T-helper 1 cell treated with Interleukin-12 subunit alpha and Interleukin-12 subunit beta and Interleukin-4 antibody, amounts not matched to agents 30 ng/mL and 1 ng/mL, for 36 hours (primary cell): ENCODE results near the gene TOR4A. TPM values are rescaled to one million over a fixed set of nuclear protein-coding genes. Genes with fewer than 3 reads are reported as not detected.

Experiments
- intact Hi-C: fragments of 100-400 bp; cut with micrococcal nuclease; formaldehyde crosslinking; loops from one replicate; pipeline ENCODE4 v1.15.1; 2024
- total RNA-seq: library from RNA; stranded (reverse); gene quantifications from 2 replicates; pipeline ENCODE4 v1.2.3, GENCODE V29; 2022

TOR4A gene
- total RNA-seq, 1 donor from 2014 or later, result 16.8 TPM

DNA sequence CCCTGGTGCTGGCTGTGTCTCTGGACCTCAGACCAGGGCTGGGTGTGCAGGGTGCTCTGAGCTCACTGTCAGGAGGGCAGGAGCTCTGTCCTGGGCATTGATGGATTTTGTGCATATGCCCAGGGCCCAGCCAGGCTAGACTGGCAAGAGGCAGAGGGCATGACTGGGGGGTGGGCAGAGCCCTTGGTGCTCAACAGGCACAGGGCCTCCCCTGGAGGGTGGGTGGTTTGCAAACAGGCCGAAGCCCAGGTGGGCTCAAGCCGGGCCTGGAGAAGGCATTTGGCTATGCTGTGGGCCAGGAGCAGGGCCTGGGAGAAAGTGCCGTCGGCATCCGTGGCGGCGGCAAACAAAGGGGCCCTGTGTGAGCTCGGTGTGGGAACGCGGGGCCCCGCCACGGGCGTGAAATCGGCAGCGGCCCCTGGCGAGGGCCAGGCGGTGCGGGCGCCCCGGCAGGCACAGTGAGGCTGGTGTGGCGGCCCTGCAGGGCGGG lies 26.4 kb downstream of the TOR4A start:
- intact Hi-C loops, result loop anchor here (2.0 to 5.0 kb wide), 2 partner anchors 23 to 303 kb away; partner anchors contain the start of gene ARRDC1

DNA sequence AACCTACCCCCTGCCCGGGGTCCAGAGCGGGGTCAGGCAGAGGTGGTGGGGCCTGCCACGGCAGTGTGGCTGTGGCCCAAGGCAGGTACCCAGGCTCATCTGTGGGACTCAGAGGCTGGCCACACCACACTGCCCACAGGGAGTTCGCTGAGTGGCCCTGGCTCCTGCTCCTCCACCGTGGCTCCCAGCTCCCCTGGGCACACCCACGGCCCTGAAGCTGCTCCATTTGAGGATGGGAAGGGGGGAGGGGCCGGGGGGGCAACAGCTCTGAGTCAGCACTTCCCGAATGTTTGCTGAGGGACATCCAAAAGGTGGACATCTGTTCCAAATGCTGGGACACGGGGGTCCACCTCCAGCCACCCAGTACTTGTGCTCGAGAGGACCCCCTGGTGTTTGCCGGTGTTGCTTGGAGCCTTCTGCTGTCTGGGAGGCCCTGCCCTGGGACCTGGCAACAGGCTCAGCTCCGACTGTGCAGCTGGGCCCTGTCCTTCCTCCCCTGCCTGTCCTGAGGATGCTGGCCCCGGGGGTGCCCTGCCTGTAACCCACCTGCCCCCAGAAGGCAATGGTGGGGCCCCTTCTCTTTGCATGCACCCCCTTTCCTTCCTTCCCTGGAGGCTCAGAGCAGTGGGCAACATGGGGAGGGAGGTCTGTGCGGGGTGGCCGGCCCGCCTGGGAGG lies 27.0 kb downstream of the TOR4A start:
- intact Hi-C loops, result loop anchor here (5.0 kb wide), 1 partner anchor 303 kb away; the partner anchor contains the start of gene ARRDC1

DNA sequence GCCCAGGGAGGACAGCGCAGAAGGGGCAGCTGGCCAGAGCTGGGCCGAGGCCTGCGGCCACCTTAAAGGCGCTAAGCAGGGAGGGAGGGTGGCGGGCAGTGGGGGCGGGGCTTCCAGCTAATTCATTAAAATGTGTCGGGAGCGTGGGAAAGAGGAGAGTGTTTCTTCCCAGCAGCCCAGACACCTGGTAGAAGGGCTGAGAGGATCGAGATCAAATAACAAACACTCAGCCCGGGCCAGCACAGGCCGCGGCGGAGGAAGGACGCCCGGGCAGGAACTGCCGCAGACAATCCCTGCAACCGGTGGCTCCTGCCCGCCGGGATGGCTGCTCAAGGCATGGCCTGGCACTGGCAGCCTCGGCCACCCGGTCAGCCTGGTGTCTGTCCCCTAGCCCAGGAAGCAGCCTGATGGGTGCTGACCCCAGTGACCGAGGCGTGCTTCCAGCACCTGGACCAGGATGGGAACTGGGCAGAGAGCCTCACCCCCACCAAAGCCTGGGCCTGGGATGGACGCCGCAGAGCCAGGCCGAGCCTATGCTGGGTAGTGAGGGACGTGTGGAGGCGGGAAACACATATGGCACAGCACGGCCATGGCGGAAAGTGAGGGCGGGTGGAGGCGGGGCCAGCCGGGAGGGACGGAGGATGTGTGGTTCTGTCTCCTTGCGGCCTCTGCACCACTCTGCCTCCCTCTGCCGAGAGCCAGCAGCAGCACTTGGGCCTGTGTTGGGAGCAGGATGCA lies 27.7 kb downstream of the TOR4A start:
- intact Hi-C loops, result no loop called here

DNA sequence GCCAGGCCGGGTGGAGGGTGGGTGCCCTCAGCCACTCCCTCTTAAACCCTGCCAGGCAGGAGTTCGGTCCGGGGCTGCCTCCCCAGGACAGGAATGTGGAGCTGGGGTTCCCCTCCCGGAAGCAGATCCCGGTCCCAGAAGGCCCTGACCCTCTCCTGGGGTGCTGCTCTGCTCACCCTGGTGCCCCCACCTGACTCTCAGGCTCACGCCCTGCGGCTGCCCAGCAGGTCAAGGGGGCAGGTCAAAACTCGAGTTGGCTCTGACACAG lies 28.2 kb downstream of the TOR4A start:
- intact Hi-C loops, result no loop called here

DNA sequence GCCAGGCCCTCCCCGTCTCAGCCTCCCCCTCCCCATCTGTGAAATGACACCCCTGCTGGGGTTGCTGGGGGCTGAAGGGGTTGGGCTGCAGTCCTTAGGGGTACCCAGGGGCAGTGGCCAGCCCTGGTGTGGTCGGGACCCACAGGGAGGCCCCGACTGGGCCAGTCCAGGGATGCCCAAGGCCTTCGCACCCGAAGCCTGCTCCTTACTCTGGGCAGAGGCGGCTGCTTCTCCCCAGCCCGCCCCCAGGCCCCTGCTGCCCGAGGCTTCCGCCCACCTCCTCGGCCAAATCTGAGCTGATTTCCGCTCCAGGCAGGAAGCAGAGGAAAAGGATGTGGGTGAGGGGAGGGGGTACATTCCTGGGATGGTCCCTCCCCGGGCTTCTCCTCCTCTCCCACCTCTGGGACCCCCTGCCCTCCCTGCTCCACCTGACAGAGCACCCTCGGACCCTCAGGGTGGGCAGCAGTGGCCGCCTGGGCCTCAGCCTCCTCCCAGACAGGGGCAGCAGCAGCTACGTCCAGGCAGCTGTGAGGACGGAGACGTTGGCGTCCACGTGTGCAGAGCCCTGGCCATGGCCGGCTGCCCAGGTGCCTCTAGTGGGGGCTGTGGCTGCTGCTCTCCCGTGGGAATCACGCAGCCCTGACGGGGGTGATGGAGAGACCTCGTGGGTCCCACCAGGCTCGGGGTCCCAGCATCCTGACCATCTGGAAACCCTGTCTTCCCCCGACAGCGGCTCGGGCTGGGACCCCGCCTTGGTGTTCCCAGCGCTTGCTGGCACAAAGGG lies 28.7 kb downstream of the TOR4A start:
- intact Hi-C loops, result no loop called here

DNA sequence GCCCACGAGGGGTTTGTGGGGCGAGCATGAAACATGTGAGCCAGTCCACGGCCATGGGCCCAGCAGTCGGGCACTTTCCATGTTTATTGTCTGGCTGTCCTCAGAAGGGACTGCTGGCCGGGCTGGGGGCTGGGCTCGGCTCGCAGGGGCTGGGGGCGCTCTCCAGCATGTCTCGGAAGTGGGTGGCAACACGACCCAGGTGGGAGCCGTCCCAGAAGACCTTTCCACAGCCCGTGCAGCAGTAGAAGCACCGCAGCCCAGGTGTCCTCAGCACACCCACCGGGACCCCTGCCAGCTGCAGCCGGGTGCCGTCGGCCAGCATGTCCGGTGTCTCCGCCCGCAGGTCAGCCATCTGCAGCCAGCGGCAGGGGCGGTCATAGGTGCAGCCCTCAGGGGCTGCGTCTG lies 29.3 kb downstream of the TOR4A start:
- intact Hi-C loops, result no loop called here

DNA sequence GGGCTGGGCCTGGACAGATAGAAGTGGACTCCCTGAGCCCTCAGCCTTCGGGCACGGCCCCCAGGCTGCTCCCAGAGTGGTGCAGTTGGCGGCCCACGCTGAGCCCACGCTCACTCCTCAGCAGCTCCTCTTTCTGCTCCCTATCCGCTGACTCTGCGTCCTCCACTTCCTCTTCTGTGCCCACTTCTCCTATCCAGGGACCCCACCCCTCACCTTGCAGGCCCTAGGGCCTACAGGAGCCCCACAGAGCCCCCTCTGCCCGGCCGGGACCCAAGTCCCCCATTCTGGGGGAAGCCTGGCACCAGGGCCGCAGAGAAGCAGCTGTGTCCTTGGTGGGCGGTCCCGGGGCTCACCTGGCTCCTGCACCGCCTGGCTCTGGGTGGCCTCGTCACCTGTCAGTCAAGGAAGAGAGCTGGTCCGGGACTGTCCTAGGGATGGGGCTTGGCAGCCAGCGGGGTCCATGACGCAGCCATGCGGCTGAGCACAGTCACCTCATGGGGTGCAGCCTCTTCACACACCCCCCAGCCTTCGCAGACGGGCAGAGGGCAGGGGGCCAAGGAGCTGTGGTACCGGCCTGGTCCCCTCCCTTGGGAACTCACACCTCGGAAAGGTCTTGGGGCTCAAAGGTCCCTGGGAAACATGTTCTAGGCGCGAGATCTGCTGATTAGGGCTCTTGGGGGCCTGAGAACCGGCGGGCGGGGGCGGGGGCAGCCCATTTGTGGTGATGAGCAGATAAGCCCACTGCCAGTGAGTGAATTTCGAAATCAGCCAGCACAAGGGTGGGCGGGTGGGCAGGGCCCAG lies 29.9 kb downstream of the TOR4A start:
- intact Hi-C loops, result no loop called here

DNA sequence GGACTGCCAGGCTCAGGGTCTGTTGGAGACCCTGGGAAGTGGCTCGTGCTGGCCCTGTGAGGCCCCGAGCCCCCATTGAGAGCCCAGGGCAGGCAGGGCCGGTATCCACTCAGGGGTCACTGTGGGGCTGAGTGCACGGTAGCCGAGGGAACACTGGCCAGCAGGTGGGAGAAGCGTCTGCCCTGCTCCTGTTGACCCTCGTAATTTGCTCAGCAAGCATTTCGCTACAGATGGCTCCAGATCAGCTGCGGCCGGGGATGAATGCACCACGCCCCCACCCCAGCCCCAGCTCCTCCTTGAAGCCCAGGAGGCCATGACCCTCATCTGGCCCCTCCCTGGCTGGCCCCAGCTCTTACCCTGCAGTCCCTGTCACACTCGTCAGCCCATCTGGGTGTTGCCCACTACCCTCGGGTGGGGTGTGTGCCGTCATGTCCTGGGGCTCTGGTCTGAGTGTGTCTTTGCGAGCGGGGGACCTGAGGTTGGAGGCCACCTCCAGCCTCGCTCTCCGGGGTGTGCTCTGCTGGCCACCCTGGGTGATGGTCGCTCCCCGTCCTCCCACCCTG lies 30.6 kb downstream of the TOR4A start:
- intact Hi-C loops, result no loop called here

DNA sequence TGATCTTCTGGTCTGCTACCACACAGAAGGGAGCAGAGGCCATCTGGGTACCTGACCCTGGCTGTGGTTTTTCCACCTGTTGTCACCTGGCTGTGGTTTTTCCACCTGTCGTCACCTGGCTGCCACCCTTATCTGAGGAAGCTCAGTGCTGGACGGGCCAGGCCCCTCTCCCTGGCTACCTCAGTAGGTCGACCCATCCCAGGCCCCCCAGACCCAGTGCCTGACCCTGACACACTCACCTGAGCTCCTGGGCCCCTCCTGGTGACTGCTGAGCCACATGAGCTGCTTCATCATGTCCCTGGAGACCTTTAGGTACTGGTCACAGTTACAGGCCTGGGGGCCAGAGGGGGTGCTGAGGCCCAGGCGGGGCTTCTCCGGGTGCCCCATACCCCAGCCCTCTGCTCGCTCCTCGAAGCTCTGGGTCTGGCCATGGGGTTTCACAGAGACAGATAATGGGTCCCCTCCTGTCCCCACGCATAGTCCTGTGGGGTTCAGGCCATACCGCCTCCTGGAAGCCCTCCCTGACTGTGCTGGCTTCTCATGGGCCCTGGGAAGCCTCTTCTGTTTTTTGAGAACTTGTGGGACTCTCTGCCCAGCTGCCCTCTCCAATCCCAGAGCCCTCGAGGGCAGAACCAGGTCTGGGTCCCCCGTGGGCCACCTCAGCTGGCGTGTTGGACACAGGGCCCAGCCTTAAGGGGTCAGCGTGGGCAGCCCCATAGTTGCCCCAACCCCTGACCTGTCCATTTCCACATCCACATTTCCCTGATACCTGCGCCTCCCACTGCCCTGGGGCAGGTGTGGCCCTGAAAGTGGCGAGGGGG lies 32.1 kb downstream of the TOR4A start:
- intact Hi-C loops, result loop anchor here (2.0 kb wide), 1 partner anchor 17 kb away; no protein-coding TSS in a partner anchor

DNA sequence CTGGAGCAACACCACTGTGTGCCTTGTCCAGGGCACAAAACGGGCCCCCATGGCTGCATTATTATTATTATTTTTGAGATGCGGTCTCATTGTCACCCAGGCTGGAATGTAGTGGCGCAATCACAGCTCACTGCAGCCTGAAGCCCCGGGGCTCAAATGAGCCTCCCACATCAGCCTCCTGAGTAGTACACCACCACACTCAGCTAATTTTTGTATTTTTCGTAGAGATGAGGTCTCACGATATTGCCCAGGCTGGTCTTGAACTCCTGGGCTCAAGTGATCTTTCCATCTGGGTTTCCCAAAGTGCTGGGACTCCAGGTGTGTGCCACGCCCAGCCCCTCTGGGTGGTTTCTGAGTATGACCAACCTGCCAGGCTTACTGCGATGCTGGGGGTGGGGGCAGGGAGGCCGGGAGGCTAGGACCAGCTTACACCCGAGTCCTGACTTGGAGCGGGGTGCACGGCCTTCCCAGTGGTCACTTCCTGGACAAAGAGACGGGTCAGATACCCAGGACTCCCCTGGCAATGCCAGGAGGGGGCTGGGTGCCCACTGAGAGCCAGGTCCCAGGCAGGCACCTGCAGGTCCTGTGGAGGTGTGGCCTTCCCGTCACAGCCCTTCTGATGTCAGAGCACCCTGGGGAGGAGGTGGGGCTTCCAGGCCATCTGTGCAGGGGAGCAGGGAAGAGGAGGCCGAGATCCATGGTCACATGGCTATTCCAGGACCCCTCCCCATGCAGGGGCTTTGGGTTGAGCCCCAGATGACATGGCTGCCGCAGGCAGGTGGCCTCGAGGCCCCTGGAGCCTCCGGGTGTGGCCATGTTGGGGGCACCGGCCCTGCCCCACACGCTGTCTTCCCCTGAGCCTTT lies 32.9 kb downstream of the TOR4A start:
- intact Hi-C loops, result loop anchor here (2.0 kb wide), 1 partner anchor 16 kb away; no protein-coding TSS in a partner anchor

DNA sequence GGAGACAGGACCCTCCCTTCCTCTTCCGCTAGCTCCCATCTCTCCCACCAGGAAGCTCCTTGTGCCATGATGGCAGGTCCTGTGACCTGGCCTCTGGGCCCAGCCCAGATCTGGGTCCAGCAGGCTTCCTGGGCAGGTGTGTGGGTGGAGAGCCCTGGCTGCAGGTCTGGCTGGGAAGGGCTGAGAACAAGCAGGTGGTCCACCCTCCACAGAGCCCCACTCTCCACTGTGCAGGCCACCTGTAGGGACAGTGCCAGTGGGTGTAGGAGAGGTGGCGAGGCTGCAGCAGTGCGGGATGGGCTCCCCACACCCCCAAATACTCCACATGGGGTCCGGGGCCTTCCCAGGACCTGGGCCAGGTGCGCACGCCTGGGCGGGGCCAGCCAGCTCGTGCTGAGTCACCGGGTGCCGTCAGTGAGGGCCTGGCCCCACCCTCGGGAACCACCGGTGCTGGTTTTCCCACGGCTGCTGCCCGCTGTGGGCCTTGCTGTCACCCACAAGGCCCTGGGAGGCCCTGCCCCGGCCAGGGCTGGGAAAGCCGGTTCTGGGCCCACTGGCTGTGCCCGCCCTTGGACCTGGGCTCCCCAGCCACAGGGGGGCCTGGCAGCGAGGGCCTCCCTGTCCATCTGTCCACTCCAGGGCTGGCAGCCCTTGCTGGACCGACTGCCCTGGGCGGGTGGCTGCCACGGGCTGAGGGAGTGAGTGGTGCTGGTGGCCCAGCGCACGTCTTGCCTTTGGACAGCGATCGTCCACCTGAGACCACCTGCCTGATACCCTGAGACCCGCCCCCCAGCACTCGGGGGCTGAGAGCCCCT lies 33.9 kb downstream of the TOR4A start:
- intact Hi-C loops, result loop anchor here (2.0 kb wide), 1 partner anchor 15 kb away; no protein-coding TSS in a partner anchor

DNA sequence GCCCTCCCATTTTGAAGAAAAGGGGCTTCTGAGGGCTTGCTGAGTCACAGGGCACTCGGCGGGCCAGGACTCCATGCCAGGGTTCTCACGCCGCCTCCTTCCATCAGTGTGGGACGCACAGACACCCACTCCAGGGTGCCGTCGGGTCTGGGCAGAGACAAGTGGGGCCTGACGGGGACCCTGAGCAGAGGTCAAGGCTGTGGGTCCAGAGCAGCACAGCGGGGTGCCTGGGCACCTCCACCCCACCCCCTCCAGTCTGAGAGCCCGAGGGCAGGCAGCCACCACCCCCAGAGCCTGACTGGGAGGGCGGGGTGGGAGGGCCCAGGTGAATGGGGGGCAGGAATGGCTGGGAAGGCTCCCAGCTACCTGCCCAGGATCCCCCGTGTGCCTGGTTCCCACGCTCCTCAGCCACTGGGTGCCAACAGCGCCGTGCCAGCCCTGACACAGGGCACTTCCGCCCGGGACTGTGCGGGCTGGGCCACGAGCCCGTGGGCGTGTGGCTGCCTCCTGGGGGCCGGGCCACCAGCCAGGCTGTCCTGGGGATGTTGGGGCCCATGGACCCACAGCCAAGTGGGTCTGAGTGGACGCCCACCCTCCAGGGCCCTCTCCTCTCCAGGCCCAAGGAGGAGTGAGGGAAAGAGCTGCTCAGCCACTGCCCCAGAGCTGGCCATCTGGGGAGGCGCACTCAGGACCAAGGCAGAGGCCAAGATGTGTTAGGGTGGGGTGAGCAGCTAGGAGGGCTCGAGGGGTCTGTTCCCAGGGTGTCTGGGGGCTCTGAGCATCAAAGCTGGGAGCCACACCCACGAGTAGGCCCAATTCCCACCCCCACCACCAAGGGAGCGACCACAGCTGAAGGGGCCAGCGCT lies 34.7 kb downstream of the TOR4A start:
- intact Hi-C loops, result loop anchor here (2.0 kb wide), 1 partner anchor 15 kb away; no protein-coding TSS in a partner anchor

DNA sequence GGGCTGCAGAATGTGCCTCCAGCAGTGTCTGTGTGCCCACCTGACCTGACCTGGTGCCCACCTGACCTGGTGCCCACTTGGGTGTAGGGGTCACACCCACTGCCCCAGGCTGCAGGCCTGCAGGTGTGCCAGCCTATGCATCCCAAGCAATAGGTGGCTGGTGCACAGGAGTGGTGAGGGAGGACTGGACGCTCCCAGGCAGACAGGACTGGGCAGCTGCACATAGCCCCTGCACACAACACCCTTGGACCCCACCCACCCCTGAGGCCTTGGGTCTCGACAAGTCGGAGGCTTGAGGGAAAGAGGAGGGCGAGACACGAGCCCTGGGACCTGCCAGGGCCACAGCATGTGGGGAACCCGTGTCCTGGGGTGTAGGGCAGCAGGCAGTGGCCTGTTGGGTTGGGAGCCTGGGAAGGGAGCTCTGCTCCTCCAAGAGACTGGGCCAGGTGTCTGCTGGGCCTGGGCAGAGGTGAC lies 35.4 kb downstream of the TOR4A start:
- intact Hi-C loops, result no loop called here

DNA sequence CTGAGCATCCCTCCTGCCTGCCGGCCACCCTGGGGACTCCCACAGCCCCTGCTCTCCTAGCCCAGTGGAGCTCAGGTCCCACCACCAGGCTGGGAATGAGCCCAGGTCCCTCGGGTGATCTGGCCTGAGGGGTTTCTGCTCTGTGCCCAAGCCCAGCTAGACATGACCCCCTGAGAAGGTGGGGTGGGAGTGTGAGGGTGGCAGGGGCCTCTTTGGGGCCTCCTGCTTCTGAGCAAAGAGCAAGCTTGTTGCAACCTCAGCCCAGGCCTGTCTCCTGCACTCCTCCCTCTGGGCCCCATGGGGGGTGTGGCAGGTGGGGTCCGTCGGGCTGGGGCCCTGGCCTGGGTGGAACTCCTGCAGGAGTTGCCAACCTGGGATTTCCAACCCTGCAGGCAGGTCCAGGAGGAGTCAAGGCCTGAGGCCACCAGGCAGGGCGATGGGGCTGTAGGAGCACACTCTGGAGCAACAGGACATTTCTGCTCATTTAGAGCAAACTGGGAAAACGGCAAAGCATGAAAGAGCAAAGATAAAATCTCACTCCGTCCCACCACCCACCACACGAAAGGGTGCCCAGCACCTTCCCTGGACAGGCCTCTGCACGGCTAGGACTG lies 35.9 kb downstream of the TOR4A start:
- intact Hi-C loops, result no loop called here

DNA sequence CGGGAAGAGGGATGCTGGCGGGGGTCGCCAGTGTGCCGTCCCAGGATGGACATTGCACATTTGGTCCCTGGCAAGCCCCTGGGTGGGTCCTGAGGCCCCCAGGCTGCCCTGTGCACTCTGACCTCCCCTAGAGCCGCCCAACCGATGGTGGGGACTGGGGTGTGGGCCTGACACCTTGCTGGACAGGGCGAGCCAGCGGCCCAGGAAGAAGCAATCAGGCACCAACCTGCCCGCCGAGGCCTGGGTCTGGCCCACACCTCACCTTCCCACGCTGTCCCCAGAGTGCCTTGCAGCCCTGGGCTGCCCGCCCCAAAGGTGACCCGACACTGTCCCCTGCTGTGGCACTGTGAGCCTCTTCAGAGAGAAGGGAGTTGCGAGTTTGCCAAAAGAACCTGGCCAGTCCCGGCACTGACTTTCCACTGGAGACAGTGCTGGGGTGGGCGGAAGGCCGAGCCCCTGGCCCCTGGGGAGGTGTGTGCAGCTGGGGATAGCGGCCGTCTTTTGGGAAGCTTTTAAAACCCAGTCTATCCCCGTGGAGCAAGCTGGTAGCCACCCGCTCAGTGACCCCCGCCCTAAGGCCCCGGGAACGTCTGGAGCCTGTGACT lies 36.5 kb downstream of the TOR4A start:
- intact Hi-C loops, result no loop called here
